SJSA1 (cell line): ENCODE measurements around the gene RALA. TPM values are rescaled to one million over a fixed set of nuclear protein-coding genes. Genes with fewer than 3 reads are reported as not detected.
"Not testable (repeated sequence)": the region's sequence is repeated elsewhere in the genome, so short reads cannot be mapped to it uniquely, and the experiment has no call there.

ENCODE experiments used
- DNase-seq, 2 experiments: peaks; one replicate each; pipeline ENCODE4 v3.0.0-alpha.2; 2015 to 2020; ENCODE audit warnings: low spot score in 2 of 2, low read depth in 1 of 2
- H3K27ac ChIP-seq: fragments of 250-450 bp; sonication (Bioruptor Pico); 2 replicates; pipeline ENCODE4 v1.5.1; 2020; ENCODE audit warnings: mild to moderate bottlenecking, moderate library complexity
- H3K27me3 ChIP-seq: fragments of 250-450 bp; sonication (Bioruptor Pico); replicated peaks from 2 replicates; pipeline ENCODE4 v1.5.1; 2020; ENCODE audit warnings: mild to moderate bottlenecking, moderate library complexity
- H3K36me3 ChIP-seq: fragments of 250-450 bp; sonication (Bioruptor Pico); 2 replicates; pipeline ENCODE4 v1.5.1; 2020; ENCODE audit warnings: mild to moderate bottlenecking
- H3K4me1 ChIP-seq: fragments of 250-450 bp; sonication (Bioruptor Pico); replicated peaks from 2 replicates; pipeline ENCODE4 v1.6.1; 2021; ENCODE audit warnings: mild to moderate bottlenecking
- H3K4me3 ChIP-seq: fragments of 250-450 bp; sonication (Bioruptor Pico); 2 replicates; pipeline ENCODE4 v1.5.1; 2020; ENCODE audit warnings: mild to moderate bottlenecking
- H3K9me3 ChIP-seq: fragments of 250-450 bp; sonication (Bioruptor Pico); replicated peaks from 2 replicates; pipeline ENCODE4 v1.5.1; 2020; ENCODE audit warnings: mild to moderate bottlenecking
- total RNA-seq: library from RNA; depleted of rRNA; stranded (reverse); fragments of >200 nt; shearing (Covaris generic); gene quantifications from 2 replicates; pipeline ENCODE4 v1.2.3, GENCODE V29; 2014

Gene RALA
- total RNA-seq, 1 experiment from 2014 or later: 17.8 TPM

DNA sequence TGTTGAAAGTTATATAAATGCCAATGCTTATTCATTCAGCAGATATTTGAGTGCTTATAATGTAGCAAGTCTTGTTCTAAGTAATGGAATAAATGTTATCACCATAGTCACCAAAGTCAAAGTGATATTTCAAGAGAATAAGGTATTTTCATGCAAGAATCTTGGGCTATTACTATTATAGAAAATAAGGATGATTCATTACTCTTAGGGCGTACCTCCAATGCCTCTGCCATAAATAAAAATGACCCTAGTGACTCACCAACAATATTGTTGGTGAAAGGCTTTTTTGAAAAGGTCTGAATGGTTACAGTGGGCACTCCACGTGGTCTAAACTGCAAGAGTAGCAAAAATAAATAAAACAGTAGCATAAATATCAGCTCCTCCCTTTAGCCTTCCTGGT is 68.4 kb downstream of the RALA start:
- H3K36me3 ChIP-seq: peaks cover 50% of the 10 kb centered on the region
- H3K27ac ChIP-seq: peak overlapping the region; percentile 29; the same call in 1 of the 2 replicates
- H3K4me1 ChIP-seq: peaks cover 26% of the 10 kb centered on the region
- H3K27me3 ChIP-seq: no peaks in the 10 kb centered on the region
- H3K9me3 ChIP-seq: no peaks in the 10 kb centered on the region
- peak in 1 of 2 experiments; percentile 61 for DNase-seq
- no peak overlapping the region for H3K4me3 ChIP-seq

DNA sequence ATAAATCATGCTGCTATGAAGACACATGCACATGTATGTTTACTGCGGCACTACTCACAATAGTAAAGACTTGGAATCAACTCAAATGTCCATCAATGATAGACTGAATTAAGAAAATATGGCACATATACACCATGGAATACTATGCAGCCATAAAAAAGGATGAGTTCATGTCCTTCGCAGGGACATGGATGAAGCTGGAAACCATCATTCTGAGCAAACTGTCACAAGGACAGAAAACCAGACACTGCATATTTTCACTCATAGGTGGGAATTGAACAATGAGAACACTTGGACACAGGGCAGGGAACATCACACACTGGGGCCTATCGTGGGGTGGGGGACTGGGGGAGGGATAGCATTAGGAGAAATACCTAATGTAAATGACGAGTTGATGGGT is 69.7 kb downstream of the RALA start:
- DNase-seq, H3K9me3 ChIP-seq, H3K27ac ChIP-seq, H3K4me3 ChIP-seq, H3K27me3 ChIP-seq: not testable (repeated sequence)
- Histone ChIP-seq H3K36me3 (peaks cover 56% of the 10 kb centered on the region), H3K4me1 (peaks cover 26% of the 10 kb centered on the region)

DNA sequence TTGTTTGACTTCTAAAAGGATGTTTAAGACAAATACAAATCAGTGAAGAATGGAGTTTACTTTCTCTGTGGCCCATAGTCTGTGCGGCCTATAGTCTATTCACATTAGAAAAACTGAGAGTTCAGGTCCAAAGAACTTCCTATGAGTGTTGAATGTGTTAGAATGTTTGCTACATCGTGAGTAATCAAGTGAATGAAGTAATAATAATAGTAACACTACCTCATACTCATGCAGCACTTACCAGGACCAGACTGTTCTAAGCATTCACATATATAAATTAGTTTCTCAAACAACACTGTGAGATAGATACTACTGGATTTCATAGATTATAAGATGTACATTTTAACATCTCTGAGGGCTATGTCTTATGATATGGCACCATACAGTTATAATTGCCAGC is 70.4 kb downstream of the RALA start:
- peaks cover 22% of the 10 kb centered on the region for H3K4me1 ChIP-seq
- no peaks in the 10 kb centered on the region for H3K27me3 ChIP-seq
- H3K4me3 ChIP-seq: no peak overlapping the region
- H3K27ac ChIP-seq: no peak overlapping the region
- DNase-seq: no peak
- peaks cover 60% of the 10 kb centered on the region for H3K36me3 ChIP-seq
- no peaks in the 10 kb centered on the region for H3K9me3 ChIP-seq

DNA sequence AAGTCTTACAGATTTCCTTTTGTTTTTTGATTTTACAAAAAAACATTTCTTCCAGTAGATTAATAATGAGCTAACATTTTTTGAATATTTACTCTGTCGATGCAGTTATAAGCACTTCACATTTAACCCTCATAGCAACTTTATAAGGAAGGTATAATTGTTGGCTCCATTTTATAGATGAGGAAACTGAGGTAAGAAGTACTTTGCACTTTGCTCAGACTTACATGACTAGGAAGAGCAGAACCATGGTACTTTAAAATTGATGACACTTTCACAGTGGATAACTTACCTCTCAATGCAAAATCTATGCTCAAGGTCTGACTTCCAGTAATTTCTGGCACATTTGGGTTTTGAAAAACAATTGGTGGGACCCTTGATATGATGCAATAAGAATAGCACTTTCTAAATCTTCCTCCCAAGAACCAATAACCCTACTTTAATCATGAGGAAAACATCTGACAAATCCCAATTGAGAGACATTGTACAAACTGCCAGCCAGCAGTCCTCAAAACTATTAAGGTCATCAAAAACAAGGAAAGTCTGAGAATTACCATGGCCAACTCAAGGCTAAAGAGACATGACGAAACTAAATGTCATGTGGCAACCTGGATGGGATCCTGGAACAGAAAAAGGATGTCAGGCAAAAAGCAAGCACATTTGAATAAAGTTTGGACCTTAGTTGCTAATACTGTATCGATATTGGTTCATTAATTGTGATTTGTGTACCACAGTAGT is 72.6 kb downstream of the RALA start:
- no peaks in the 10 kb centered on the region for H3K9me3 ChIP-seq
- H3K27me3 ChIP-seq: no peaks in the 10 kb centered on the region
- peaks cover 16% of the 10 kb centered on the region for H3K4me1 ChIP-seq
- no peak for DNase-seq
- H3K27ac ChIP-seq: no peak overlapping the region
- H3K36me3 ChIP-seq: peaks cover 65% of the 10 kb centered on the region
- no peak overlapping the region for H3K4me3 ChIP-seq

DNA sequence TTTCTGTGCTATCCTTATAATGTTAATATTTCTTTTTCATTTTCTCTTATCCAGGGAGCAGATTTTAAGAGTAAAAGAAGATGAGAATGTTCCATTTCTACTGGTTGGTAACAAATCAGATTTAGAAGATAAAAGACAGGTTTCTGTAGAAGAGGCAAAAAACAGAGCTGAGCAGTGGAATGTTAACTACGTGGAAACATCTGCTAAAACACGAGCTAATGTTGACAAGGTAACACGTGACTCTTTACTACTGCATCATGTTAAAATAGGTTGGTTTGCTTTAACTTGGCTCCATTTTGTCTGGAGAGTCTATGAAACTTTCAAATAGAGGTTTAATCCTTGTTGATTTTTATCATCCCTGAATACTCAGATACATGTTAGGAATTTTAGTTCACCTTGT is 73.3 kb downstream of the RALA start:
- DNase-seq: no peak
- Histone ChIP-seq H3K36me3 (peaks cover 71% of the 10 kb centered on the region), H3K9me3 (no peaks in the 10 kb centered on the region), H3K27ac (no peak overlapping the region), H3K4me1 (peaks cover 11% of the 10 kb centered on the region), H3K4me3 (no peak overlapping the region), H3K27me3 (no peaks in the 10 kb centered on the region)

DNA sequence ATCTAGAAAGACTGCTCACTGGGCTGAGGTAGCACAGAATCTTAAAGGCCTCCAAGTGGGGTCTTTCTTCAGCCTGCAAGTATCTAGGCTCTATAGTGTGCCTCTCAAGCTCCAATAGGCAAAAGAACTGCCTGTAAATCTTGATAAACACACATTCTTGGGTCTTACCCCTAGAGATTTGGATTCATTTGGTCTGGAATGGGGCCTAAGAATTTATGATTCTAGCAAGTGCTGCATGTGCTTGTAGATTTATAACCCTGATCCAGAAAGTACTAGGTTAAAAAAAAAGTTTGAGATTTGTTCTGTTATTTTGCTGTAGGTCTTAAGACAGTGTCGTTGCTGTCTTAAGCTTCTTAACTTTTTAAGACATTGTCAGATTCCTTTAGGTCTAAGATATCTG is 74.1 kb downstream of the RALA start:
- H3K36me3 ChIP-seq: peaks cover 68% of the 10 kb centered on the region

DNA sequence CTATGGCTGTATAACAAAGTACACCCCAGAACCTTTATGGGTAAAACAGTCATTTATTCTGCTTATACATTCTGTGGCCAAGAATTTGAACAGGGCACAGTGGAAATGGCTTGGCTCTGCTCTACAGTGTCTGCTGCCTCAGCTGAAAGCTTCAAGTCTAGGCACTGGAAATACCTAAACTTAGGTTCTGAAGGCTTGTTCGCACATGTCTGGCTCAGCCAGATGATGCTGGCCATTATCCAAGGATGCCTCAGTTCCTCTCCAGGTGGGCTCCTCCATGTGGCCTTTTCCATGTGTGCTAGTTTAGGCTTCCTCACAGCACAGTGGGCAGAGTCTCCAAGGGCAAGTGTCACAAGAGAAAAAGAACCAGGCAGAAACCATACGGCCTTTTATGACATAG is 76.8 kb downstream of the RALA start:
- no peak overlapping the region for H3K27ac ChIP-seq
- no peak for DNase-seq

More for the DNA sequence above, 74.1 kb downstream of the RALA start:
- no peaks in the 10 kb centered on the region for H3K27me3 ChIP-seq
- H3K4me3 ChIP-seq: no peak overlapping the region
- peaks cover 2% of the 10 kb centered on the region for H3K4me1 ChIP-seq
- no peak for DNase-seq
- no peak overlapping the region for H3K27ac ChIP-seq
- no peaks in the 10 kb centered on the region for H3K9me3 ChIP-seq

DNA sequence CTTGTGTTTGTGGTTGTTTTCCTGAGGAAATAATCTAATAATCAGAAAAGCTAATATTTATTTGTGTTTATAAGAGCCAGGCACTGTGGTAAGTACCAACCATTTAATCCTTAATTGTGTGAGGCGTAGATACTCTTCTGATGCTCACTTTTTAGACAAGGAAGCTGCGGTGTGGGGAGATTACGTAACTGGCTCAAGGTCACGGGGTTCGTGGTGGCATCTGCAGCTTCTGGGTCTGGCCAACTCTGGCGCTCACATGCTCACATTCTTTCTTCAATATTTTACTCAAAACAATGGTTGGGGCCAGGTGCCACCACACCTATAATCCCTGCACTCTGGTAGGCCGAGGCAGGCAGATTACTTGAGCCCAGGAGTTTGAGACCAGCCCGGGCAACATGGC is 77.6 kb downstream of the RALA start:
- no peaks in the 10 kb centered on the region for H3K27me3 ChIP-seq
- no peak overlapping the region for H3K4me3 ChIP-seq
- H3K4me1 ChIP-seq: no peaks in the 10 kb centered on the region
- no peak for DNase-seq
- H3K9me3 ChIP-seq: no peaks in the 10 kb centered on the region
- H3K36me3 ChIP-seq: peaks cover 60% of the 10 kb centered on the region
- H3K27ac ChIP-seq: no peak overlapping the region

More for the DNA sequence above, 76.8 kb downstream of the RALA start:
- Histone ChIP-seq H3K27me3 (no peaks in the 10 kb centered on the region), H3K4me3 (no peak overlapping the region), H3K9me3 (no peaks in the 10 kb centered on the region), H3K36me3 (peaks cover 62% of the 10 kb centered on the region), H3K4me1 (no peaks in the 10 kb centered on the region)

DNA sequence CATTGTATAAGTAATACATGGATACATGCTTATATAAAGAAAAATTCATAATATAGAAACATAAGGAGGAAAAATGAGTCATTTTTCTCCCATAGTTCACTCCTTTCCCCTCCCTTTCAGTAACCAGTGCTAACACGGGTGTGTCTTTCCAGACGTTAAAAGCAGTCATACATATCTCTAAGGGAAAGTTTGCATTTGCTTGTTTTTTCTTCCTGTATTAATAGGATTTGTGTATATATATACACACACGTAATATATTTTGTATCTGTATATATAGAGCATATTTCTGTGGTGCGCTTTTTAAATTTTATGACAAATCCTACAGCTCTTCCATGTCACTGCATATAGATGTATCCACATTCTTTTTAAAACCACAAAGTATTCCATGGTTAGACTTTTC is 78.8 kb downstream of the RALA start:
- H3K4me3 ChIP-seq: no peak overlapping the region
- H3K27ac ChIP-seq: no peak overlapping the region
- no peaks in the 10 kb centered on the region for H3K27me3 ChIP-seq
- no peaks in the 10 kb centered on the region for H3K4me1 ChIP-seq
- H3K9me3 ChIP-seq: no peaks in the 10 kb centered on the region
- DNase-seq: no peak
- H3K36me3 ChIP-seq: peaks cover 48% of the 10 kb centered on the region

DNA sequence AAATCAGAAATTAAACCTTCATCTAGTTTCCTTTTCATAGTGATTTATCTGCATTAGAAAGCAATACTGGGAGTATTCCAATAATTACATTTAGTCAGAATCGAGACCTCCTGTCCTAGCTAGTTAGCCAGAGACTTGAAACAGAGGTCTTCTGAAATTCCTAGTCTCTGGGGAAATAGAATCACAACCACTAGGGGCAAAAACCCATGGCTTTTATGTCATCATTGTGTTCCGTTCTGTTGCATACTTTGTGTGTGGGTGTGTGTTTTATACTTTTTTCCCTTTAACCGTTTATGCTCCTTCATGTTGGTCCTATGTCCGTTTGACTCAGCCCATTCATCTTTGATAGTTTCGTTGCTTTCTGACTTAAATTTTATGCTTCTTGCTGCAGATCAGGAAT is 79.8 kb downstream of the RALA start:
- Histone ChIP-seq H3K9me3 (no peaks in the 10 kb centered on the region), H3K27ac (no peak overlapping the region), H3K4me3 (no peak overlapping the region), H3K4me1 (no peaks in the 10 kb centered on the region), H3K36me3 (peaks cover 38% of the 10 kb centered on the region), H3K27me3 (no peaks in the 10 kb centered on the region)
- no peak for DNase-seq

DNA sequence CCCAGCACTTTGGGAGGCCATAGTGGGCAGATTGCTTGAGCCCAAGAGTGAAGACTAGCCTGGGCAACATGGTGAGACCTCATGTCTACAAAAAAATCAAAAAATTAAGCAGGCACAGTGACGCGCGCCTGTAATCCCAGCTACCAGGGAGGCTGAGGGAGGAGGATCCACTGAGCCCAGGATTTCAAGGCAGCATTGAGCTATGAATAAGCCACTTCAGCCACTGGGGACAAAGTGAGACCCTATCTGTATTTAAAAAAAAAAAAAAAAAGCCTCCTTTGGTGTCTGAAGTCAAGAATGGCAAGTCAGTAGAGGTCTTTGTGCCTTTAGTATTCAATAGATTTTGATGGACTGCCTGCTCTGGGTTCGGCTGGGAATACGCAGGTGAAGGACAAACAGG is 85.7 kb downstream of the RALA start:
- H3K27me3 ChIP-seq: no peaks in the 10 kb centered on the region
- H3K9me3 ChIP-seq: peaks cover 5% of the 10 kb centered on the region
- H3K4me1 ChIP-seq: no peaks in the 10 kb centered on the region
- DNase-seq: no peak
- no peak overlapping the region for H3K27ac ChIP-seq
- H3K36me3 ChIP-seq: 0 out of 2 replicates have a peak, but pooled peaks cover 2% of the 10 kb centered on the region
- no peak overlapping the region for H3K4me3 ChIP-seq

DNA sequence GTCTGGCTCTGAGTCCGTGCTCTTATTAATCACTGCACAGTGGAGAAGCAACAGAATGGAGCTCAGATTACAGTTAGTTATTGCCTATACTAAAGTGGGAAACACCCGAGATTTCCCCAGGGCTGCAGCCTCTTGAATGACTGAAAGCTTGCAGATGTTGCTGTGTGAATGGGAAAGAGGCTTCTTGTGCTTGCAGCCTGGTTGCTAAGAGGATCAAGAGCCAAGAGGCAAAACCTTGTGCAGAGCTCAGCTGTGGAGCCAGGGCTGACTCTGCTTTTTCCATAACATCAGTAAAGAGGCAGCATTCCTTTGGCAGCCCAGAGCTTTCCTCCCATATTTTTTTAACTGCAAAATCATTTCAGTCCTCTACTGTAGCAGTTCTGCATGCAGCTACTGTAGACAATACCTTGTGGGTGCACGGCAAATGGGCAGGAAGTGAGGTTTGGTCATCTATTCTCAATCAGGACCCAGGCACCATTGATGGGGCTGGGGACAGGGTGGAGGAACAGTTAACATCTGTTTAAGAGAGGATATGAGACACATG is 86.5 kb downstream of the RALA start:
- Histone ChIP-seq H3K36me3 (0 out of 2 replicates have a peak, but pooled peaks cover 2% of the 10 kb centered on the region), H3K27ac (no peak overlapping the region), H3K4me3 (no peak overlapping the region), H3K4me1 (no peaks in the 10 kb centered on the region), H3K27me3 (no peaks in the 10 kb centered on the region), H3K9me3 (peaks cover 12% of the 10 kb centered on the region)
- no peak for DNase-seq

DNA sequence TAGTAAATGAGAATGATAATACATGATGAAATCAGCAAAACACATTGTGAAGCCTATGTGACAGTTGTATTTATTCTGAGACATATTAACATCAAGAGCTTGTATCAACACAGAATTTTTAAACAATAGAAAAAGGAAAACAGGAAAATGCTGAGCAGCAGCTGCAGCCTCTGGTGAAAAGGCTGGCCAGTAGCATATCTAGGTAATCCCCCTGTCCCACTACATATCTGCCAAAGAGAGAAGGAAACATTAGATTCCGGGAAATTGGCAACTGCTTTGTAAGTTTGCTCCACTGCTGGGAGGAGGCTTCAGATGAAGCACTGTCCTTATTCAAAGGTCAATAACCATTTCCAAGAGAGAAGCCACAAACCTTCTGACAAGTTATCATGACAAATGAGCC is 89.4 kb downstream of the RALA start:
- DNase-seq: no peak
- no peak overlapping the region for H3K4me3 ChIP-seq
- peaks cover 12% of the 10 kb centered on the region for H3K9me3 ChIP-seq
- H3K27me3 ChIP-seq: no peaks in the 10 kb centered on the region
- H3K36me3 ChIP-seq: no peaks in the 10 kb centered on the region
- H3K4me1 ChIP-seq: no peaks in the 10 kb centered on the region
- no peak overlapping the region for H3K27ac ChIP-seq

DNA sequence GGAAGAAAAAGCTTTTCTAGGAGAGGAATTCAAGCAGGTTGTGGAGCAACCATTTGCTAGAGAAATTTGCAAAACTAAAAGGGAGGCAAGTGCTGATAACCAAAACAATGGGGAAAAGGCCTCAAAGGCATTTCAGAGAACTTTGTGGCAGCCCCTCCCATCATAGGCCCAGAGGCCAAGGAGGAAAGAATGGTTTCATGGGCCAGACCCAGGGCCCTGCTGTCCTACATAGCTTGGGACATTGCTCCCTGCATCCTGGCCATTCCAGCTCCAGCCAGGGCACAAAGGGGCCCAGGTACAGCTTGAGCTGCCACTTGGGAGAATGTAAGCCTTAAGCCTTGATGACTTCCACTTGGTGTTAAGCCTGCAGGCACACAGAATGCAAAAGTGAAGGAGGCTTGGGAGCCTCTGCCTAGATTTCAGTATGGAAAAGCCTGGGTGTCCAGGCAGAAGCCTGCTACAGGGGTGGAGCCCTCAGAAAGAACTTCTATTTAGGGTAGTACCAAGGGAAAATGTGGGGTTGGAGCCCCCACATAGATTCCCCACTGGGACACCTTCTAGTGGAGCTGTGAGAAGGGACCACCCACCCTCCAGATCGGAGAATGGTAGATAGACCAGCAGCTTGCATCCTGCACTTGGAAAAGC is 91.2 kb downstream of the RALA start:
- Histone ChIP-seq H3K27me3 (no peaks in the 10 kb centered on the region), H3K36me3 (no peaks in the 10 kb centered on the region), H3K27ac (no peak overlapping the region), H3K9me3 (peaks cover 12% of the 10 kb centered on the region), H3K4me3 (no peak overlapping the region), H3K4me1 (no peaks in the 10 kb centered on the region)
- no peak for DNase-seq
